GM19324 (cell line): ENCODE data around the gene DAZAP1.
"Not testable (repeated sequence)": the region's sequence is repeated elsewhere in the genome, so short reads cannot be mapped to it uniquely, and the experiment has no call there.

Experiments
- ATAC-seq: cut with Tn5 transposase; IDR thresholded peaks from one replicate; pipeline ENCODE4 v1.9.1; 2021; ENCODE audit warnings: mild to moderate bottlenecking, moderate library complexity; ENCODE audit not compliant: unreplicated experiment, low FRiP score

The DAZAP1 gene

GRCh38 chr19:1438933-1439354 lies 31.6 kb downstream of the DAZAP1 start:
- ATAC-seq = no peak

- ATAC-seq = not testable (repeated sequence)
Observed at GRCh38 chr19:1439525-1440417, 32.4 kb downstream of the DAZAP1 start.

- ATAC-seq = no peak
Observed at GRCh38 chr19:1440418-1440801, 33.0 kb downstream of the DAZAP1 start.

GRCh38 chr19:1441022-1441426 lies 33.6 kb downstream of the DAZAP1 start:
- no peak for ATAC-seq

- no peak for ATAC-seq
Observed at GRCh38 chr19:1441677-1442438, 34.5 kb downstream of the DAZAP1 start.

GRCh38 chr19:1445185-1445931 lies 38.0 kb downstream of the DAZAP1 start:
- ATAC-seq = no peak

- no peak for ATAC-seq
Observed at GRCh38 chr19:1445932-1446712, 38.7 kb downstream of the DAZAP1 start.

- no peak for ATAC-seq
Observed at GRCh38 chr19:1446713-1447481, 39.5 kb downstream of the DAZAP1 start.

GRCh38 chr19:1447504-1447903 lies 40.1 kb downstream of the DAZAP1 start:
- no peak for ATAC-seq

- ATAC-seq = no peak
Observed at GRCh38 chr19:1447944-1448343, 40.6 kb downstream of the DAZAP1 start.

- ATAC-seq = no peak
Observed at GRCh38 chr19:1449467-1450442, 42.4 kb downstream of the DAZAP1 start, which contains the start of gene APC2. APC2 (plus strand) TSS chr19:1450121; CDS start chr19:1453002, 2,881 bp downstream.

- no peak for ATAC-seq
Observed at GRCh38 chr19:1450735-1451731, 43.6 kb downstream of the DAZAP1 start.

- ATAC-seq = no peak
Observed at GRCh38 chr19:1451916-1452801, 44.8 kb downstream of the DAZAP1 start.

GRCh38 chr19:1452802-1453524 lies 45.6 kb downstream of the DAZAP1 start:
- ATAC-seq = no peak
